ENCODE measurements around the gene CCDC40.

GRCh38 chr17:80070375-80071115 lies 34.1 kb downstream of the CCDC40 start:
- no peak for TF ChIP-seq CTCF (IDR thresholded peaks at IDR 0.05)
- TF ChIP-seq EP300 (IDR thresholded peaks at IDR 0.05): no peak
